Activated CD4-positive, CD25-positive, alpha-beta regulatory T cell treated with anti-CD3 and anti-CD28 coated beads, Interleukin-2, amount 50 U/mL, for 72 hours (primary cell): ENCODE data around the gene HHIPL1.

ENCODE experiments used
- DNase-seq: peaks from one replicate; pipeline ENCODE4 v3.0.0; 2021

HHIPL1 gene

DNA sequence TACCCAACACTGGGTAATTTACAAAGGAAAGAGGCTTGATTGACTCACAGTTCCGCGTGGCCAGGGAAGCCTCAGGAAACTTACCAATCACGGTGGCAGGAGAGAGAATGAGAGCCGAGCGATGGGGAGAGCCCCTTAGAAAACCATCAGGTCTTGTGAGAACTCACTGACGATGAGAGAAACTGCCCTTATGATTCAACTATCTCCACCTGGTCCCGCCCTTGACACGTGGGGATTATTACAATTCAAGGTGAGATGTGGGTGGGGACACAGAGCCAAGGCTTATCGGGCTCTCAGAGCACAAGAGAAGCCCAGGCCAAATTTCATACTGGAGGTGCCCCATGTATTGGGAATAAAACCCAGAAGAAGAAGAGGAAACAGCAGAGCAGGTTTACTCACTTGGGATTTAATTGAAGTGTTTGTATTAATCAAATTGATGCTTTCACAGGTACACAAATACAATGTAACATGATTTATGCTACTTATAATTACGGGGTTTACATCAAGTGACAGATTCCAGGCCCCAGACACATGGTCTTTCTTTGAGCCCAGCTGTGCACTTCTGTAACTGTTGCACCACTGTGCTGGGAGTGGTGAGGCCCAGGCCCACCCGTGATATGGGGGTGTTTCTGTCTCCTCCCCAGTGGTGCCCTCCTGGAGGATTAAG, 32.7 kb upstream of the HHIPL1 start:
- DNase-seq: no peak

DNA sequence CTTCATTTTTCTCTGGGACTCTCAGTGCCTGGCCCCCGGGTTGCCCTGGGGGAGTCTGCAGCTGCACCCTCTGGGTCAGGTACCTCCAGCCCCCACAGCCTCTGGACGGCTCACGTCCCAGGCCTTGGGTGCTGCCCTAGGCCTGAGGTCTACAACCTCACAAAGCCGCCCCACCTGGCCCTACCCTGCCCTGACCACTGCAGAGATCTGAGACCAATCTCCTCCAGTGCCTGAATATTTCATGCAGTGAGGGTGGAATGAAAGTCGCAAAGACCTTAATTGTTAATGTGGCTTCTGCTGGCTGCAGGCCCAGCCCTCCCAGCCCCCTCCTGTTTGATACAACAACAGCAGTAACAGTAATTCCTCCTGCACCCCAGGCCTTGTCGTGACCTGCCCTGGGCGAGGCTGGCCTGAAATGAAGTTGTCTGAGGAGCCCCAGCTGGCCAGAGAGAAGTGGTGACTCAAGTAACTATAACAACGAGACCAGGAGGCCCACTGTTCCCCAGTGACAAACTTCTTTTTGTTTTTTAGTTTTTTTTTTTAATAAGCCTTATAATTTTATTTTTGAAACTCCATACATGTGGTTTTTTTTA, 32.1 kb upstream of the HHIPL1 start:
- DNase-seq: no peak

DNA sequence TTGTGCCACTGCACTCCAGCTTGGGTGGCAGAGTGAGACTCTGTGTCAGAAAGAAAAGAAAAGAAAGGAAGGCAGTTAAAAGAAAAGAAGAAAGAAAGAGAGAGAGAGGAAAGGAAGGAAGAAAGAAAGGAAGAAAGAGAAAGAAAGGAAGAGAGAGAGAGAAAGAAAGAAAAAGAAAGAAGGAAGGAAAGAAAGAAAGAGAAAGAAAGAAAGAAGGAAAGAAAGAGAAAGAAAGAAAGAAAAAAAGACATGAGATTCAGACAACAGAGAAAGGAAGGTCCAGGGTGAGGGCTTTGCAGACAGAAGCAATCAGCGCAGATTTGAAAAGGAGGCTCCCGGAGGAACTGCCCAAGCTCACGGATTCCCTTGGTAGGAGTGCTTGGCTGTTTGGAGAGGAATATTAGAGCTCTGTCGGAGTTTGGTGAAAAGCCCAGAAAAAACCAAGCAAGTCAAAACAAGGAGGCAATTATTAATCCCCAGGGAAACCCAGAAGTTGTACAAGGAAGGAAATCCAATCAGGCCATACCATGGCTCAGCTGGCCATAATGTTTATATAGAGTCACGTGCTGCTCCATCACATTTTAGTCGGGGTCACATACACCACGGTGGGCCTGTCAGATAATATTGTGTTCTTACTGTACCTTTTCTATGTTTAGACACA, 29.3 kb upstream of the HHIPL1 start:
- no peak for DNase-seq

DNA sequence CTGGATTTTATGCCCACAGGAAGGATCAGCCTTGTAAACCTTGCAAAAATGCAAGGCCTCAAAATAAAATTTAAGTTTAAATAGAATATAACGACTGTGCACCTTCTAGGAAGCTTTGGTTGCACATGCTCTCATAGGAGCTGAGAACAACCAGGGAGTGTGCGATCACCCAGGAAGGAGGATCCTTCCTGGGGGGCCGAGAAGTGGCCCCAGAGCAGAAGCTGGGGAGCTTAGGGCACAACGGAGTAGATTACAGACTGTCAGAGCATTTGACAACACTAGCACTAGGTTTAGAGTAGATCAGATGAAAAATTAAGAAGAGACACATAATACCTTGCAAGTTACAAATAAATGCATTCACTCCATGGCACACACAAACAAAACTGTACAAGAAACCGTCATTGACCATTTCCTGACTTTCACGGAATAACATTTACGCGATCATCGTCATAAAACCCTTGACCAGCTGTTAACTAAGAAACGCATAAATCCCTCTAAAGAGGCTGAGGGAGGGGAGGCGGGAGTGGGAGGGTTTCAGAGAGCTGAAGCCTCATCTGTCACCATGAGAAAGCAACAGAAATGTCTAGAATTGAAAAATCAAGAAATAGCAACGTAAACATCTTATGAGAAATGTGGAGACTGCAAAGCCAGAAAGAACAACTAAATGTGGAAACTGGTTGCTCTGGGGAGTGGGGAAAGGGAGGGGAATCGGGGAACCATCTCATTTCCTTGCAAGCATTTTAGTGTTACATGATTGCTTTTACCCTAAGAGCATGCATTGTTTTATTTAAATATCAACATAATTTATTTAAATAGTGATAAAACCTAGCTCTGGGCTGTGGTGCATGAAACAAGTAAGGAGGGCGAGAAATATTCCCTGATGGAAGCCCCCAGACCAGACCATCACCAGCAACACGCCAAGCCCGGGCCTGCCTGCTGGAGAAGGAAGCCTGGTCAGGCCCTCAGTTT, 27.8 kb upstream of the HHIPL1 start:
- DNase-seq: no peak

DNA sequence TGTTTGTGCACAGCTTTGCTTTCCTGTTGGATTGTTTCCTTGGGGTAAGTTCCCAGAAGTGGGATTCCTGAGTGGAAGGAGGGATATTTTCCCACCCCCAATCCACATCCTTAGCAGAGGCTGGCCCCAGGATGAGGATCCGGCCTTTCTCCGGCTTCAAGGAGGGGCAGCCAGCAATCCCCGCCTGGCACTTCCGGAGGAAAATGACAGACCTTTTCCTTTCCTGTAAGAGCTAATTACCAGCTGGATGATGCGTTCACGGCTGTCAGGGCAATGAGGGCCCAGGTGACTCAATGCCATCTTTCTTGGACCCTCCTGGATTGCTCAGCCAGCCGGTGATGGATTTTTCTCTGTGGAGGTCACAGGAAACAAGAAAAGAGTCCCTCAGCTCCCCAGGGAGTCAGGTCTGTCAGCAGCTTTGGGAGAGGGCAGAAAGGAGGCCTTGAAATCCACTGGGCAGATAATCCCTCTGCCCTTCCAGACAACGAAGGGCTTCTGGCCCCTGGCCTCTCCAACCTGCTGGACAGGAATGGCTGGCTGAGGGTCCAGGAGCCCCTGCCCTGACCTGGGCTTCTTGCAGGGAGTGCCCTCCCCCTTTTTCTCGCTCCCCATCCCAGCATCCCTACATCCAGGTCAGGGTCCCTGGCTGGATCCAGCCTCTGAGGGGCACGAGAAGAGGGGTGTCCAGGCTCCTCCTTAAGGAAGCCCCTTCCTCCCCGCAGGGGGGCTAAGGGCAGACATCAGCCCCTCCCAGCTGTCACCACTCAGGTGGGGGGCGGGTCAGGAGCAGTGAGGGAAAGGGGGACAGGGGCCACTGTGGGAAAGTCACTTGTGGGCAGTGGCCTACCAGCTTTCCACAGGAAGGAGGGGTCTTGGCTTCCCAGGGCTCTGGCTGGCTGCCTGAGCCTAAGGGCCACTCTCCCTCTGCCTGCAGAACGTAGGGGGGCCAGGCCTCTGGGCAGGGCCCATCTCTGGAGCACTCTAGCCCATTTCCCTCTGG, 24.8 kb upstream of the HHIPL1 start:
- DNase-seq: no peak

DNA sequence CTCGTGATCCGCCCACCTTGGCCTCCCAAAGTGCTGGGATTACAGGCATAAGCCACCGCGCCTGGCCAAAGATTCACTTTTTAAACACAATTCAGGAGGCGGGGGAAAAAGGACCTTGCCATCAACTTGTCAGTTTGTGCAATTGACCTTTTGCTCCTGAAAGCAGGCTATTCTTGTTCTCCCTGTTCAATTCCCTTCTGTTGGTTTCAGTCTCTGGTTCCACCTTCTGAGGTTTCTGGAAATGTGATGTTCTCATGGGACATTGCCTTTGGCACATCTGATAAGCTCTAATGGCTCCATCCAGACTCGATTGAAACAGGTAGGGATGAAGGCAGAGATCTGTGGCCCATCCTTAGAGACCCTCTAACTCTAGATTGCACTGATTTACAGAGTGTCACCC, 23.0 kb upstream of the HHIPL1 start:
- no peak for DNase-seq

DNA sequence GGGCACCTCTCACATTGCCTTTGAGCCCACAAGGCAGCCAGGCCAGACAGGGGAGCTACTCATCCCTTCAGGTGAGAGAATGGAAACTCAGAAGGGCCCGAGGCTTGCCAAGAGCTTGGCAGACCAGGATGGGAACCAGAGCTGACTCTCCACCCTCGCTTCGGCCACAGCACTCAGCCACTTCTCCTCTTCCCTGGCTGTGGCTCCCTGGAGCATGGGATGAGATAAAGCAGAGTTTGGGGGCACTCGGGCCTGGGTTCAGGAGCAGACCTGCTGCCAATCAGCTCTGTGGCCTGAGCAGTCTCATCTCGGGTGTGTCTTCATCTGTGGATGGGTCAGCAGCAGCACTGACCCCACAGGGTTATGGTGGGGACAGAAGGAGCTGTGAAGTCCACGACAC, 20.9 kb upstream of the HHIPL1 start:
- no peak for DNase-seq

DNA sequence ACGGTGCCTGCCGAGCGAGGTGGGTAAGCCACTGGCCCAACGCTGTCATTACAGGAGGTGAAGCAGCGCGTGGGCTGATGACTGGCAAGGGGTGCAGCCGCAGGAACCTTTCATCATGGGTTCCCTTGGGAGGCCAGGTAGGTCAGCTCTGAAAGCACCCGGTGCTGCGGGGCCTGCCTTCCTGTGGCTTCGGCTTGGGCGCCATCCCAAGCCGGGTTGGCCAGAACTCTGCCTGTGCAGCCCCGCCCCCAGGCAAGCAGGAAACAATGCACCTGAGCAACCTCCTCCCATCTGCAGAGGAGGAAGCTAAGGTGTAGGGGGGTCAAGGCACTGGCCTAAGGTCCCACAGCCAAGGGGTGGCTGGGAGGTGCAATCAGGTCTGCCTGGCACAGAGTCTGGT, 20.0 kb upstream of the HHIPL1 start:
- no peak for DNase-seq

DNA sequence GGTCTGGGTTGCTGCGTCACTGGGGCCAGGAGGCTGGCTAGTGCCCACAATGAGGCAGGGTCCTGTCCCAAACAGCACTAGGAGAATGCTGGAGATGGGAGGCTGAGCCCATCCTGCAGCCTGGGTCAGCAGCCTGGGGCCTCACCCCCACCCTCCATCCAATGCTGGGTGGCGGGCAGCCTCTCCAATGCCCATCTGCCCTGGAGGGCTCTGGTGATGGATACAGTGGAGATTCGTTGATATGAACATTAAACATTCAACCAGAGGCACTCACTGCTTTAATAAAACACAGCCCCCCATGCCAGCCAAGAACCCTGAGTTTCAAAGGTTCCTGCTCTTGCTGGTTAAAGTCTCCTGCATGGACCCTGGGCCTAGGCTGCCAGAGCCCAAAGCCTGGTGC, 19.5 kb upstream of the HHIPL1 start:
- DNase-seq: no peak

DNA sequence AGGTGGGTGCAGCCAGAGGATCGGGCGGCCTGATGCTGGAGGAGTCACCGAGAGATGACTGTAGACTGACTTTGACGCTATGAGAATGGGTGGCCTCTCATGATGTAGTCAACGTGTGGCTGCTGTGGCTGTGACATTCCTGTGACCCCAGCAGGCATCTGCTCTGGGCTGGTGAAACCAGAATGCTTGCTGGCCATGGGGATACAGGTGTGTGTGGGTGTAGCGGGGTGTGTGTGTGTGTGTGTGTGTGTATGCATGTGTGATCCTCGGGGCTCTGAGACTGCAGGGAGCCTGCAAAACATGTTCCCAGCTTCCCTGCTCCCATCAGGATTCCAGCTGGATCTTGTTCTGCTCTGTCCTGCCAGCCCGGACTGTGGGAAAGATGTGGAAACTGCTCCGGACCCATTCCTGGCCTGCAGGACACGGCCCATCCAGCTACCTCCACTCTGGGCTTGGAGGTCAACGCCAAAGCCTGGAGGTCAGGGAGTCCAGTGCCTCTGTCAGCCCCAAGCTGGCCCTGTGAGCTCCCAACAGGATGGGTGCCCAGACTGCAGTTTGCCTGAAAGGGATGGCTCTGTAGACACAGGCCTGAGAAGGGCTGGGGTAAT, 18.8 kb upstream of the HHIPL1 start:
- no peak for DNase-seq

DNA sequence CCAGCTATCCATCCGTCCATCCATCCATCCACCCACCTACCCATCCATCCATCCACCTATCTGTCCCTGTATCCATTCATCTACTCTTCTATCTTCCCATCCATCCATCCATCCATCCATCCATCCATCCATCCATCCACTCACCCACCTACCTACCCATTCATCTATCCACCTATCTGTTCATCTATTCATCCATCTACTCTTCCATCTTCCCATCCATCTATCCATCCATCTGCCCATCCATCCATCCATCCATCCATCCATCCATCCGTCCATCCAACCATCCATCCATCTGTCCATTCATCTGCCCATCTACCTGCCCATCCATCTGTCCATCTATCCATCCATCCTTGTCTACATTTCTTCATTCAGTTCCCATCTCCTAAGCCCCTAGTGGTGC, 17.8 kb upstream of the HHIPL1 start:
- no peak for DNase-seq

DNA sequence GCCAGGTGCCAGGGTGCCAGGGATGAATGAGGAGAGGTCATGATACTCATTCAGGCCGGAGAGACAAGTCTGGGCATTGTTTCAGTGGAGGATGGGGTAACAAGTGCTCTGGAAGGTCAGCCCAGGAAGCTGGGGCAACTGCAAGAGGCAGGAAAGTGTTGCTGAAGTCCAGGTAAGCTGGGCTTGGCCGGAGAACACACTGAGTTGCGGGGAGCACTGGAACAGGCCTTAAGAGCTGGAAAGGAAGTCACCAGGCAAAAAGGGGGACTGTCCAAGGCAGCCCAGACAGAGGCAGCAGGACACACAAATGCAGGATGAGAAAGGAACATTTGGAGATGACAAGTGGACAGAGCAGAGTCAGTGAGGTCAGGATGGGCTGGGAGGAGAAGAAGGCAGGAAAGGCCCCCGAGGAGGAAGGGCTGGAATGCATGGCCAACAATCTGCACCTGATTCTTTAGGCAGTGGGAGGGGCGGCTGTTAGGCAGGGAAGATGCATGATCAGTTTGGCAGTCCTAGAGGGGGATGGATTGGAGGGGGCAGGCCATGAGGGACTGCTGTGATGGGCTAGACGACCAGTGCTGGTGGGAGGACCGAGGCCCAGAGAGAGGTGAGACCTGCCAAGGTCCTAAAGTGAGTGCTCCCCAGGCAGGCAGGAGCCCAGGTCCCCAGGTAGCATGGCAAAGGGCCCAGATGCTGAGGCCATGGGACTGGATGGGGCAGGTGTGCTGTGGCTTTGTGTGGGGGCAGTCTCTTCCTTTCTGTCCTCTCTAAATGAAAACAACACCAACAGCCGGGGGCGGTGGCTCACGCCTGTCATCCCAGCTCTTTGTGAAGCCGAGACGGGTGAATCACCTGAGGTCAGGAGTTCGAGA, 17.2 kb upstream of the HHIPL1 start:
- no peak for DNase-seq

DNA sequence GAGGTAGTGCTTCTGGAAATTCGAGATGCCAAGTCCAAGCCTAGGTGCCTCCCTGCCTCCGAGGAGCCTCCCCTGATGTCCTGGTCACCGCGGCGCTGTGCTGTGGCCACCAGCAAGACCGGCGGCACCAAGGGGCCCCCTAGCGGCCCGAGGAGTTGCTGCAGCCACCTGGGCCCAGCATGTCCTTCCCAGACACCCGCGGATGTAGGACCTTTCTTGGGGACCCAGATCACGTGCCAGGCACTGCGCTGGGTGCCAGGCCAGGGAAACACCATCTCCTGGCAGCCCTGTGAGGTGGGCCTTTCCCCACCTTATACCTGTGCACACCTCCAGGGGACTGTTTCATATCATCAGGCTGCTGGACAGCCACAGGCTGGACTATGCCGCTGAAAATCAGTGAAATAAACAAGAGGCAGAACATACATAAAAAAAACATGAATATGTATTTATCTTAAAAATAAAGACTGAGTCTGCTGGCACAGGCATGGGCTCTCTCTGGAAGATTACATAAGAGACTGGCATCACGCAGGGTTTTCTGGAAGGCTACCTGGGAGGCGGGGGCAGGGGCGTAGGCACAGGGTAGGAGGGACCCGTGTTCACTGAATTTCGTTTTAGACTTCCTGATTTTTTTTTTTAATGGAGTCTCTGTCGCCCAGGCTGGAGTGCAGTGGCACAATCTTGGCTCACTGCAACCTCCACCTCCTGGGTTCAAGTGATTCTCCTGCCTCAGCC, 15.9 kb upstream of the HHIPL1 start:
- peak; percentile 75 for DNase-seq

DNA sequence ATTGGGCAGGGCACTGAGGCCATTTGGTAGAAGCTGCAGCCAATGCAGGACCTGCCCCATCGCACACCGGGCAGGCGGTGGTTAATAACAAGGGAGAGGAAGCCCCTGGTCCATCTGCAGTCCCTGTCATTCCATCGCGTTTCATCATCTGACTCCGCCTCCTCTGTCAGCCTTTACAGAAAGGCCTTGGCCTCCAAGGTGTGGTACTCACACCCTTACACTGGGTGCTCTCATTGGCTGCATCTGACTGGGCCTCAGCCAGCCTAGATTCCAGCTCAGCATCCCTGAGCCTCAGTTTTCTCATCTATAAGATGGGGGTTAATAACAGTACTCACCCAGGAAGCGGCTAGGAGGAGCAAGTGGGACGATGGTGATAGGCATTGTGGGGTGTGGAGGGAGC, 14.7 kb upstream of the HHIPL1 start:
- no peak for DNase-seq

DNA sequence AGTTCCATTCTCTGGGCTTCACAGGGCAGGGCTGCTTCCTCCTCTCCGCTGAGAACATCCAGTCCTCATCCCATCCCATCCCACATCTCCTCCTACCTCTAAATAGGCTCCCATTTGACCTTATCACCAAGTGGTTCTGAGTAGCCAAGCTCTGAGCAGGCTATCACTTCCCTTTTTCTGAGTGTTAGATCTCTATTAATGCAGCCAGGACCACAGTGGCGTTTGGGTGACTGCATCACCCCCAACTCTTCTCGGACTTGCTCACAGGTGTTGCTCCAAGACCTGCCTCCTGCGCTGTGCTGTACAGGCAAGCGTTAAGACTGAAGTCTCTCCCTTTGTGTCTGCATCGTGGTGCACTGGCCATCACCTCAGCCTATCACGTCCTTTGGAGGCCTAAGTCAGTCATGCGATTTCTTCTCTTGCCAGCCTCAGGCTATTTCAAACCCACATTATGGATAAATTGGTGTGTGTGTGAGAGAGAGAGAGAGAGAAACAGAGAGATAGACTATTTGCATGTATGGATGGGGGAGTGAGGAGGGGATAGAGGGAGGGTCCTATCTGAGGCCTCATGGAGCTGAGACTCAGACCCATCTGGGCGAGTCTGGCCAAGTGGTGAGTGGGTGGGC, 12.4 kb upstream of the HHIPL1 start:
- no peak for DNase-seq

DNA sequence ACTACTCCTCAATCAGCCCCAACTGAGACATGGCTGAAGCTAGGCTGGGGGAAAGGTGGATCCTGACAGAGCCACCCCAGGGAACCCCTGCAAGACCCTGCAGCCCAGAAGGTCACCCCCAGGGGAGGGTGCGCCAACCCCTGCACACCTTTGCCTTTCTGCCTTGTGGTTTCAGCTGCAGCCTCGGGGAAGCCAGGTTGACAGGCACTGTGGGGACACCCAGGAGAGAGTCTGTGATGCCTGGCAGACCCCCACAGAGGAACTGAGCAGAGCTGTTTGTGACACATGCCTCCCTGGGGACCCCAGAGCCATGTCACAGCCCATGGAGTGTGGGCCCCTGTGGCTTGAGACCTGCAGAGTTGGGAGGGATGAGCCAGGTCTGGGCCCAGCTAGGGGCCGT, 11.8 kb upstream of the HHIPL1 start:
- no peak for DNase-seq

DNA sequence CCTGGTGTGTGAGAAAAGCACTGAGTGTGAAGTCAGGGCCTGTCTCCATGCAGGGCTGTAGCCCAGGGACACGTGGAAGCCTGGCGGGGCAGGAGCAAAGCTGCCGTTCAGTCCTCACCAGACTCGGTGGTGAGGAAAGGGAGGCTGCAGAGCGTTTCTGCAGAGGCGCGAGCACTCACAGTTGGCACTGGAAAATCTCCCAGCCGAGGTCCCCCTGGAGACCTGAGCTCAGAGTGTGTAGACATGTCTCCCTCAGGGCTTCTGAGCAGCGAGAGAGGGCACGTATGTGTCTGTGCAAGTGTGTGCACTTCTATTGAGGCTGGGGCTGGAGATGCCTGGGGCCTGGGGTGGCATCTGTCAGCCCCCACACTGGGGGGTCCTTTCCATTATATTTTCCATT, 11.0 kb upstream of the HHIPL1 start:
- no peak for DNase-seq

DNA sequence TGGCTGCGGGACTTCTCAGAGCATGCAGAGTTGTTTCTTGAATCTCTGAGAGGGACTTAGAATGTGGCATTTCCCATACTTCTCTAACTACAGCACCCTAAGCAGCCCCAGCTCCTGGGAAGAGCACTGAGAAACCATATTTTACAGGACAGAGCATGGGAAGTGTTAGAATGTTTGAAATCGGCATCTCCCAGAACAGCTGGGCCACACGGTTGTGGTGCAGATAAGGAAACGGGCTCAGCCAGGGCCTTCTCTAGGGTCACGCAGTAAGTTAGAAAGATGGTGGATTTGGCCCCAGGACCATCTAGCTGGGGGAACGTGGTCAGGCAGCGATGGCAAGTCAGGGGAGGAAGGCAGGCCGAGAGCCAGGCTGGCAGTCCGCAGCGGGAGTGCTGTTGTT, 10.5 kb upstream of the HHIPL1 start:
- no peak for DNase-seq

DNA sequence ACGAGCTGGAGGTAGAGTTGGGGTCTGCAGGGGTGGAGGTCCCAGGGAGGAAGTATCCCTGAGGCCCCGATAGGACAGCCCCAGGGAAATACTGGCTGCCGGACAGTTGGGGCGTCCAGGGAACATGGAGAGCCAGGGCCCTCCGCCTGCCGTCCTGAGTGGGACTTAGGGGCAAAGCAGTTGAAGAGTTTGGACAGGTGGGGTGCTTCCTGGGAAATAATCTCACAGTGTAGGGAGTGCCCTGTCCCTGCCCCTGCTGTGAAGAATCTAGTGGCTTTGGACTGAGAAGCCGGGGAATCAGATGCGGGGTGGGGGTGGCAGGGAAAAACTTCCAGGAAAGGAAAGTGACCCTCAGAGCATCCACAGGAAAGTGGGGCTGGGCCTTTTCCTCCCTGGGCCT, 9.8 kb upstream of the HHIPL1 start:
- no peak for DNase-seq

DNA sequence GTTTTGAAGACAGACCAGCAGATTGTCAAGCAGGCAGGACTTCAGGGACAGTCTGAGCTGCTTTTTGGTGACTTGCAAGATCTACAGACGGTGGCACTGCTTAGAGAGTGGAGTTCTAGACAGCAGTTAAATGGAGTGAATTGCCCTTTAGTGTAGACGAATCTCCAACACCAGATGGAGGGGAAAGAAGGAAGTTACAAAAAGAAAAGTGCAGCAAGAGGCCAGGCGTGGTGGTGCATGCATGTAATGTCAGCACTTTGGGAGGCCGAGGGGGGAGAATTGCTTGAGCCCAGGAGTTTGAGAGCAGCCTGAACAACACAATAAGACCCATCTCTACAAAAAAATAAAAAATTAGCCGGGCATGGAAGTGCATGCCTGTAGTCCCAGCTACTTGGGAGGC, 8.4 kb upstream of the HHIPL1 start:
- no peak for DNase-seq
